GM10266 (cell line): ENCODE results near the gene GJC1.

Source experiments
- DNase-seq: peaks from one replicate; pipeline ENCODE4 v3.0.0; 2012; ENCODE audit errors: extremely low spot score
- CTCF ChIP-seq: IDR thresholded peaks from 2 replicates; pipeline ENCODE4 v1.5.1; 2012; ENCODE audit warnings: mild to moderate bottlenecking, low read depth; ENCODE audit not compliant: control insufficient read depth, insufficient read depth; ENCODE audit errors: missing control alignments

The GJC1 gene

GRCh38 chr17:44772308-44773045, 57.6 kb downstream of the GJC1 start:
- TF ChIP-seq CTCF: no peak
- no peak for DNase-seq

GRCh38 chr17:44770166-44770925, 59.7 kb downstream of the GJC1 start:
- TF ChIP-seq CTCF: no peak

DNA sequence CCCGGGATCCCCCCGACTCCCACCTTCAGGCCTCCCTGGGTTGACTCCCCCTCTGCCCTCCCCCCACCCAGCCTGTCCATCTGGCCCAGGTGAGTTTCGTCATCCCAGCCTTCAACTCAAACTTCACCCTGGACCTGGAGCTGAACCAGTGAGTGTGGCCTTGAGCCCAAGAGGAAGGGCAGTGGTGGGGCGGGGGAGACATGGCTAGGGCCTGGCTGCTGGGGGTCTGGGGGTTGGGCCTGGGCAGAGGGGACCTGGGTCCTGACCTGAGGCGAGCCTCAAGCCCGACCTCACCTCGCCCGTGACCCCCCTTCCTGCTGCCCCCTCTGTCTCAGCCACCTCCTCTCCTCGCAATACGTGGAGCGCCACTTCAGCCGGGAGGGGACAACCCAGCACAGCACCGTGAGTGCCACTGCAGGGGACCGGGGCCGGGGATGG, 60.4 kb downstream of the GJC1 start:
- no peak for TF ChIP-seq CTCF
- no peak for DNase-seq

More at GRCh38 chr17:44770166-44770925, 59.7 kb downstream of the GJC1 start:
- no peak for DNase-seq

DNA sequence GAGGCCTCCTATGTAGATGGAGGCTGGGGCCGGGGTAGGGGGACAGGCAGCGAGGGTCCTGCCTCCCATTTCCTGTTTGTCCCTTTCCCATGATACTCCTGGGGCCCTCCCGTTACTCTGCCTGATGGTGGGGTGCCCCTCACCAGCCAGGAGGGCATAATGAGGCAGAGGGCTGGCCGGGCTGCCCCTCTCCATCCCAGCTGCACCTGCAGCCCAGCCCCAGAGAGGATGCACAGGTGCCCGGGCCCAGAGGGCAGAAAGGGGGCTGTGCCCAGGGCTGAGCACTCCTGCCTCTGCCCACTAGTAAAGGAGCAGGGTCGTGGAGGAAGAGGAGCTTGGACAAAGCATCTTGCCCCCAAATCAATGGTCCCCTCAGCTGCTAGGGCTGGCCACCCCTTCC, 60.9 kb downstream of the GJC1 start:
- TF ChIP-seq CTCF: no peak
- DNase-seq: no peak

DNA sequence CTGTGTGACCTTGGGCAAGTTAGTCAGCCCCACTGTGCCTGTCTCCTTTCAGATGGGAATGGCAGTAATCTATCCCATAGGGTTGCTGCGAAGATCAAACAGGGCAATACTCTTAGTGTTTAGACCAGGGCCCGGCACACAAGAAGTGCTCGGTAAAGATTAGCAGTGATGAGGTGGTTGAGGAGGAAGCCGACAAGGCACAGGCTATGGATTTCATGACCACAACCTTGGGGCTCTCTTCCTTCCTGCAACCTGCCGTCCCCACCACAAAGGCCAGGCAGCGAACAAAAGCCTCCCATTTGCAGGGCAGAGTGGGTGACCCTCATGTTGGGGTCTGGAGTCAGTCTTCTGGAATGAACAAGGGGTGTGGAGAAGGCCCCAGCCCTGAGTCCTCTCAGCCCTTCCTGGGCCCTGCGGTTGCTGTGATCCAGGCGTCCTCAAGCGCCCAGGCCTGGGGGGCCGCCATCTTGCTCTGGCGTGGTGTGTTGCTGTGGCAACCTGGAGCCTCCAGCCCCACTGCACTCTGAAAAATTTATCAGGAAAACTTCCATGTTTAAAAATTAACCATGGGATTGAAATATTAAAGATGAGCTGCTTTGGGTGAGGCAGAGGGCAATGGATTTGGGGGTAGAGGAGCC, 61.5 kb downstream of the GJC1 start:
- no peak for DNase-seq

DNA sequence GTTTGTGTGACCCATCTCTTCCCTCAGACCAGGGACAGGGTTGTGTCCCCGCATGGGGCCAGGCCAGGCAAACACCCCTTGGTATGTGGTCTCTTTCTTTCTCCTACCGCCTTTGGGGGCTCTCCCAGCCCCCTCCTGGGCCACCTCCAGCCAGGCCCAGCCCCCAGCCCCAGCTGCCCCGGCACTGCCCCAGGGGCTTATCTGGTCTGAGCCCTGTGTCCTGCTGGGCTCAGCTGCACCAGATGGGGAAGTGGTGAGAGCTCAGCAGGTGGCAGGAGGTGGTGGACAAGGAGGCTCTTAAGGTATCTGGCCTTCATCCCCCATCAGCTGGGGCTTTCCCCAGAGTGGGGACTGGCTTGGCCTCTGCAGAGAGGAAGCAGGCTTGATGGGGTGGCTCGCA, 62.6 kb downstream of the GJC1 start:
- TF ChIP-seq CTCF: no peak
- DNase-seq: peak; percentile 43

More for the DNA sequence above, 61.5 kb downstream of the GJC1 start:
- TF ChIP-seq CTCF: no peak
